A375 (cell line): Measurements from ENCODE around the gene SLC25A34. TPM values are rescaled to one million over a fixed set of nuclear protein-coding genes. Genes with fewer than 3 reads are reported as not detected.

Experiments used
- total RNA-seq: library from RNA; depleted of rRNA; stranded (reverse); fragments of >200 nt; shearing (Covaris generic); gene quantifications from 2 replicates; pipeline ENCODE4 v1.2.3, GENCODE V29; 2014; rRNA removed

The SLC25A34 gene
- total RNA-seq: 0.37 and 0.94 TPM in 2 replicates

GRCh38 chr1:15736038-15736891 lies at the start of gene SLC25A34:
SLC25A34 (plus strand) TSS chr1:15736258; CDS start chr1:15736486, 228 bp downstream.

GRCh38 chr1:15742339-15742801 lies 6.3 kb downstream of the SLC25A34 start, which contains the start of gene TMEM82:
TMEM82 (plus strand) TSS chr1:15742499; CDS start chr1:15742560, 61 bp downstream.

GRCh38 chr1:15758343-15758931 lies 22.4 kb downstream of the SLC25A34 start, which contains the start of gene FBLIM1:
FBLIM1 (plus strand) TSS chr1:15758795; CDS start chr1:15764984, 6,189 bp downstream.

Other genes starting within 250 kb of the SLC25A34 start
- gene CASP9, start 212.0 kb upstream of the SLC25A34 start, total RNA-seq: 6.2 and 9.0 TPM in 2 replicates
- 7.0 and 8.7 TPM in 2 replicates for gene DNAJC16, start 209.4 kb upstream of the SLC25A34 start, total RNA-seq
- gene AGMAT, start 151.2 kb upstream of the SLC25A34 start, total RNA-seq: not detected in 2 replicates
- gene DDI2, start 118.8 kb upstream of the SLC25A34 start, total RNA-seq: 10.7 and 12.4 TPM in 2 replicates
- 28.5 and 33.6 TPM in 2 replicates for gene PLEKHM2, start 51.9 kb upstream of the SLC25A34 start, total RNA-seq
- not detected in 2 replicates for gene TMEM82, start 6.2 kb downstream of the SLC25A34 start, total RNA-seq
- gene FBLIM1, start 22.5 kb downstream of the SLC25A34 start, total RNA-seq: 3.1 and 4.5 TPM in 2 replicates
- 14.8 and 21.4 TPM in 2 replicates for gene UQCRHL, start 71.4 kb downstream of the SLC25A34 start, total RNA-seq
- gene SPEN, start 111.4 kb downstream of the SLC25A34 start, total RNA-seq: 21.6 and 23.7 TPM in 2 replicates
- gene ZBTB17, start 239.8 kb downstream of the SLC25A34 start, total RNA-seq: 42.3 and 42.9 TPM in 2 replicates